Measurements from ENCODE around the gene QSOX2.

QSOX2 gene

GRCh38 chr9:136245219-136246150, at the start of gene QSOX2:
TSS of gene QSOX2 (minus strand) at chr9:136245812. CDS start at chr9:136245803, 9 bp downstream.
- DNase-seq: peak; percentile 65 to 73

GRCh38 chr9:136295055-136295454, 49.4 kb upstream of the QSOX2 start:
- DNase-seq: no peak

- no peak for DNase-seq
Observed at GRCh38 chr9:136294437-136294836, 48.8 kb upstream of the QSOX2 start.

GRCh38 chr9:136293476-136294077, 48.0 kb upstream of the QSOX2 start:
- DNase-seq: no peak

- no peak for DNase-seq
Observed at GRCh38 chr9:136292591-136293448, 47.2 kb upstream of the QSOX2 start.

GRCh38 chr9:136292026-136292538, 46.5 kb upstream of the QSOX2 start:
- DNase-seq: no peak

GRCh38 chr9:136291306-136292025, 45.9 kb upstream of the QSOX2 start:
- no peak for DNase-seq

GRCh38 chr9:136290508-136291000, 44.9 kb upstream of the QSOX2 start:
- DNase-seq: no peak

- DNase-seq: no peak
Observed at GRCh38 chr9:136289651-136290507, 44.3 kb upstream of the QSOX2 start.

- DNase-seq: no peak
Observed at GRCh38 chr9:136287960-136288753, 42.5 kb upstream of the QSOX2 start.

- no peak for DNase-seq
Observed at GRCh38 chr9:136286987-136287379, 41.4 kb upstream of the QSOX2 start.

GRCh38 chr9:136286359-136286986, 40.9 kb upstream of the QSOX2 start:
- DNase-seq: no peak

- DNase-seq: no peak
Observed at GRCh38 chr9:136285501-136286358, 40.1 kb upstream of the QSOX2 start.

- no peak for DNase-seq
Observed at GRCh38 chr9:136284951-136285350, 39.3 kb upstream of the QSOX2 start.

- no peak for DNase-seq
Observed at GRCh38 chr9:136284311-136284710, 38.7 kb upstream of the QSOX2 start.

GRCh38 chr9:136283291-136284235, 38.0 kb upstream of the QSOX2 start:
- peak; percentile 44 to 82 for DNase-seq

- no peak for DNase-seq
Observed at GRCh38 chr9:136282272-136282861, 36.8 kb upstream of the QSOX2 start.
